HepG2 (cell line): Measurements from ENCODE around the gene DTNB. TPM values are rescaled to one million over a fixed set of nuclear protein-coding genes. Genes with fewer than 3 reads are reported as not detected.

Experiments
- JDP2 ChIP-seq: sonication (generic); formaldehyde crosslinking; IDR thresholded peaks from 2 replicates; pipeline ENCODE4 v1.8.1; 2022; ENCODE audit warnings: missing genetic modification reagents, borderline replicate concordance
- MATR3 ChIP-seq: sonication (generic); formaldehyde crosslinking; IDR thresholded peaks from 2 replicates; pipeline ENCODE4 v1.4.0; 2020; ENCODE audit warnings: missing genetic modification reagents
- SOX13 ChIP-seq, 3 experiments: fragments of 450-650 bp in 1 of 3; sonication (generic) in 1 of 3; formaldehyde crosslinking in 1 of 3; IDR thresholded peaks in 2 of 3; conservative IDR thresholded peaks in 1 of 3; 2 replicates each; pipeline versions ENCODE4 v1.5.0 to v1.6.1; 2016 to 2020; ENCODE audit warnings: antibody characterized with exemption in 1 of 3, mild to moderate bottlenecking in 1 of 3, missing compliant biosample characterization in 1 of 3, missing genetic modification reagents in 1 of 3, moderate library complexity in 1 of 3
- TGIF2 ChIP-seq: IDR thresholded peaks from 2 replicates; pipeline ENCODE4 v1.6.1; 2016; ENCODE audit warnings: control low read depth, missing compliant biosample characterization
- ZFP90 ChIP-seq: sonication (generic); formaldehyde crosslinking; IDR thresholded peaks from 2 replicates; pipeline ENCODE4 v1.8.0; 2022; ENCODE audit warnings: missing genetic modification reagents, mild to moderate bottlenecking, inconsistent platforms, borderline replicate concordance
- ZNF143 ChIP-seq: sonication (generic); formaldehyde crosslinking; IDR thresholded peaks from 2 replicates; pipeline ENCODE4 v1.4.0; 2020; ENCODE audit warnings: missing genetic modification reagents
- ZNF484 ChIP-seq: sonication (generic); formaldehyde crosslinking; IDR thresholded peaks from 2 replicates; pipeline ENCODE4 v1.5.1; 2020; ENCODE audit warnings: mild to moderate bottlenecking, low read depth, missing genetic modification reagents, borderline replicate concordance
- ZNF605 ChIP-seq: sonication (generic); formaldehyde crosslinking; IDR thresholded peaks from 2 replicates; pipeline ENCODE4 v1.8.0; 2022; ENCODE audit warnings: mild to moderate bottlenecking, missing genetic modification reagents
- ZNF615 ChIP-seq: sonication (generic); formaldehyde crosslinking; IDR thresholded peaks from 2 replicates; pipeline ENCODE4 v1.5.0; 2020; ENCODE audit warnings: mild to moderate bottlenecking, missing genetic modification reagents, borderline replicate concordance
- ZNF841 ChIP-seq: sonication (generic); formaldehyde crosslinking; IDR thresholded peaks from 2 replicates; pipeline ENCODE4 v1.8.1; 2023; ENCODE audit warnings: missing genetic modification reagents, borderline replicate concordance
- polyA plus RNA-seq, 8 experiments: library from polyadenylated mRNA; depleted of rRNA in 3 of 8; stranded (reverse) in 7 of 8; unstranded in 1 of 8; fragments of >200 nt; fragmentation: Illumina TruSeq in 4 of 8; extraction: Trizol in 4 of 8; gene quantifications; 2 replicates each; pipeline versions ENCODE4 v1.2.1 to v1.2.3, GENCODE V29; 2011 to 2016; ENCODE audit warnings: low read depth in 4 of 8, missing spikeins in 1 of 8, mixed read lengths in 1 of 8; ENCODE audit not compliant: insufficient read depth in 1 of 8
- total RNA-seq, 5 experiments: library from RNA; depleted of rRNA; stranded (reverse); fragments of >200 nt; fragmentation: Illumina TruSeq; extraction: Trizol; gene quantifications; 2 replicates each; pipeline ENCODE4 v1.2.3, GENCODE V29; 2016; ENCODE audit warnings: low read depth in 1 of 5
- TF ChIP-seq, protein P1 (sequence below): IDR thresholded peaks from 2 replicates; pipeline ENCODE4 v1.6.1; 2016; ENCODE audit warnings: control low read depth
- TF ChIP-seq, protein P2 (sequence below): sonication (generic); formaldehyde crosslinking; IDR thresholded peaks from 2 replicates; pipeline ENCODE4 v1.9.0; 2022; ENCODE audit warnings: missing genetic modification reagents, mild to moderate bottlenecking, borderline replicate concordance
- TF ChIP-seq, protein P3 (sequence below): sonication (generic); formaldehyde crosslinking; IDR thresholded peaks from 2 replicates; pipeline ENCODE4 v1.4.0; 2020; ENCODE audit warnings: missing genetic modification reagents, borderline replicate concordance
- TF ChIP-seq, protein P4 (sequence below): sonication (generic); formaldehyde crosslinking; IDR thresholded peaks from 2 replicates; pipeline ENCODE4 v1.4.0; 2020; ENCODE audit warnings: missing genetic modification reagents; ENCODE audit errors: not compliant biosample characterization
- TF ChIP-seq, protein P5 (sequence below): sonication (generic); formaldehyde crosslinking; IDR thresholded peaks from 2 replicates; pipeline ENCODE4 v1.9.0; 2022; ENCODE audit warnings: low read depth, missing genetic modification reagents
- TF ChIP-seq, protein P6 (sequence below): sonication (generic); formaldehyde crosslinking; IDR thresholded peaks from 2 replicates; pipeline ENCODE4 v1.4.0; 2020; ENCODE audit warnings: missing genetic modification reagents, borderline replicate concordance

The DTNB gene
- total and polyA plus RNA-seq, 2 of the 13 experiments (the other 11 are each of a cell fraction or from before 2014, with no cell fraction given): 14.4 to 23.9 TPM

DNA sequence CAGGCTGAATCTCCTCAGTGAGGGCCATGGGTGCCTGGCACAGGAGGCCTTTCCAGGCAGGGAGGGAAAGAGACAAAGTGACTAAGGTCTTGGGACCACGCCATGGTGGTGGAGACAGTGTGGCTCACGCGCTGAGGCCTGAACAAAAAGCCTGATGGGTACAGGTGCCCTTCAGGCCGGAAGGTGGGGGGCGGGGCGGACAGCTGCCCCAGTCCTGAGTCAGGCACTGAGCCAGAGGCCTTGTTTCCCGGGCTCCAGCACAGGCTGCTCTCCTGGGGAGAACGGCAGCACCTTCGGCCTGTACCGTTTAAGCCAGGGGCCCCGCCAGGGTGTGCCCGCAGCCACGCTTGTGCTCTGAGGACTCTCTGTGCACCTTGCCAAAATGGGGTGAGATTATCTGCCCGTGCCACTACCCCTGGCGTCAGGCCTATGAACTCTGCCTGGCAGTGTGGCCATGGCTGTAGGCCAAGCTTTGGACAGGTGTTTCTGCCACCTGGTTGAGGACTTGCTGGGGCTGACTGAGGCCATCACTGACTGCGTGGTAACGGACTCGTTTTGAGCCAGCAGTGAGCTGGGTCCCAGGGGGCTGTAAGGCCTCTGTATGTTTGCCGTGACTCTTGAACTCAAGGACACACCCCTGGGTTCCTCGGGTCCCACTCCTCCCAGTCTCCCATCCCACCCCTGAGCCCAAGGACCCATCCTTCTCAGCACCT lies 300.0 kb downstream of the DTNB start (continued):
- TF ChIP-seq, protein P1, sequence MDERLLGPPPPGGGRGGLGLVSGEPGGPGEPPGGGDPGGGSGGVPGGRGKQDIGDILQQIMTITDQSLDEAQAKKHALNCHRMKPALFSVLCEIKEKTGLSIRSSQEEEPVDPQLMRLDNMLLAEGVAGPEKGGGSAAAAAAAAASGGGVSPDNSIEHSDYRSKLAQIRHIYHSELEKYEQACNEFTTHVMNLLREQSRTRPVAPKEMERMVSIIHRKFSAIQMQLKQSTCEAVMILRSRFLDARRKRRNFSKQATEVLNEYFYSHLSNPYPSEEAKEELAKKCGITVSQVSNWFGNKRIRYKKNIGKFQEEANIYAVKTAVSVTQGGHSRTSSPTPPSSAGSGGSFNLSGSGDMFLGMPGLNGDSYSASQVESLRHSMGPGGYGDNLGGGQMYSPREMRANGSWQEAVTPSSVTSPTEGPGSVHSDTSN (CRISPR knock-in tag): no peak
- peak; percentile 33; the same call in 1 of the 2 replicates for TF ChIP-seq ZNF143 (CRISPR knock-in tag)
- no peak for TF ChIP-seq MATR3
- TF ChIP-seq SOX13 (IDR thresholded peaks at IDR 0.05): no peak
- TF ChIP-seq SOX13 (CRISPR knock-in tag; conservative IDR thresholded peaks at IDR 0.05 in 1 of 2, IDR thresholded peaks at IDR 0.05 in 1 of 2): no peak
- TF ChIP-seq, protein P2, sequence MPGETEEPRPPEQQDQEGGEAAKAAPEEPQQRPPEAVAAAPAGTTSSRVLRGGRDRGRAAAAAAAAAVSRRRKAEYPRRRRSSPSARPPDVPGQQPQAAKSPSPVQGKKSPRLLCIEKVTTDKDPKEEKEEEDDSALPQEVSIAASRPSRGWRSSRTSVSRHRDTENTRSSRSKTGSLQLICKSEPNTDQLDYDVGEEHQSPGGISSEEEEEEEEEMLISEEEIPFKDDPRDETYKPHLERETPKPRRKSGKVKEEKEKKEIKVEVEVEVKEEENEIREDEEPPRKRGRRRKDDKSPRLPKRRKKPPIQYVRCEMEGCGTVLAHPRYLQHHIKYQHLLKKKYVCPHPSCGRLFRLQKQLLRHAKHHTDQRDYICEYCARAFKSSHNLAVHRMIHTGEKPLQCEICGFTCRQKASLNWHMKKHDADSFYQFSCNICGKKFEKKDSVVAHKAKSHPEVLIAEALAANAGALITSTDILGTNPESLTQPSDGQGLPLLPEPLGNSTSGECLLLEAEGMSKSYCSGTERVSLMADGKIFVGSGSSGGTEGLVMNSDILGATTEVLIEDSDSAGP (CRISPR knock-in tag): peak; percentile 54; the same call in 1 of the 2 replicates
- TF ChIP-seq, protein P3, sequence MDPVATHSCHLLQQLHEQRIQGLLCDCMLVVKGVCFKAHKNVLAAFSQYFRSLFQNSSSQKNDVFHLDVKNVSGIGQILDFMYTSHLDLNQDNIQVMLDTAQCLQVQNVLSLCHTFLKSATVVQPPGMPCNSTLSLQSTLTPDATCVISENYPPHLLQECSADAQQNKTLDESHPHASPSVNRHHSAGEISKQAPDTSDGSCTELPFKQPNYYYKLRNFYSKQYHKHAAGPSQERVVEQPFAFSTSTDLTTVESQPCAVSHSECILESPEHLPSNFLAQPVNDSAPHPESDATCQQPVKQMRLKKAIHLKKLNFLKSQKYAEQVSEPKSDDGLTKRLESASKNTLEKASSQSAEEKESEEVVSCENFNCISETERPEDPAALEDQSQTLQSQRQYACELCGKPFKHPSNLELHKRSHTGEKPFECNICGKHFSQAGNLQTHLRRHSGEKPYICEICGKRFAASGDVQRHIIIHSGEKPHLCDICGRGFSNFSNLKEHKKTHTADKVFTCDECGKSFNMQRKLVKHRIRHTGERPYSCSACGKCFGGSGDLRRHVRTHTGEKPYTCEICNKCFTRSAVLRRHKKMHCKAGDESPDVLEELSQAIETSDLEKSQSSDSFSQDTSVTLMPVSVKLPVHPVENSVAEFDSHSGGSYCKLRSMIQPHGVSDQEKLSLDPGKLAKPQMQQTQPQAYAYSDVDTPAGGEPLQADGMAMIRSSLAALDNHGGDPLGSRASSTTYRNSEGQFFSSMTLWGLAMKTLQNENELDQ: no peak
- no peak for TF ChIP-seq ZNF484
- no peak for TF ChIP-seq ZFP90 (CRISPR knock-in tag)
- no peak for TF ChIP-seq ZNF841
- TF ChIP-seq, protein P4, sequence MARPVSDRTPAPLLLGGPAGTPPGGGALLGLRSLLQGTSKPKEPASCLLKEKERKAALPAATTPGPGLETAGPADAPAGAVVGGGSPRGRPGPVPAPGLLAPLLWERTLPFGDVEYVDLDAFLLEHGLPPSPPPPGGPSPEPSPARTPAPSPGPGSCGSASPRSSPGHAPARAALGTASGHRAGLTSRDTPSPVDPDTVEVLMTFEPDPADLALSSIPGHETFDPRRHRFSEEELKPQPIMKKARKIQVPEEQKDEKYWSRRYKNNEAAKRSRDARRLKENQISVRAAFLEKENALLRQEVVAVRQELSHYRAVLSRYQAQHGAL (CRISPR knock-in tag): no peak
- TF ChIP-seq, protein P5, sequence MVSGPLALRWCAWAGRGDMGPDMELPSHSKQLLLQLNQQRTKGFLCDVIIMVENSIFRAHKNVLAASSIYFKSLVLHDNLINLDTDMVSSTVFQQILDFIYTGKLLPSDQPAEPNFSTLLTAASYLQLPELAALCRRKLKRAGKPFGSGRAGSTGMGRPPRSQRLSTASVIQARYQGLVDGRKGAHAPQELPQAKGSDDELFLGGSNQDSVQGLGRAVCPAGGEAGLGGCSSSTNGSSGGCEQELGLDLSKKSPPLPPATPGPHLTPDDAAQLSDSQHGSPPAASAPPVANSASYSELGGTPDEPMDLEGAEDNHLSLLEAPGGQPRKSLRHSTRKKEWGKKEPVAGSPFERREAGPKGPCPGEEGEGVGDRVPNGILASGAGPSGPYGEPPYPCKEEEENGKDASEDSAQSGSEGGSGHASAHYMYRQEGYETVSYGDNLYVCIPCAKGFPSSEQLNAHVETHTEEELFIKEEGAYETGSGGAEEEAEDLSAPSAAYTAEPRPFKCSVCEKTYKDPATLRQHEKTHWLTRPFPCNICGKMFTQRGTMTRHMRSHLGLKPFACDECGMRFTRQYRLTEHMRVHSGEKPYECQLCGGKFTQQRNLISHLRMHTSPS (CRISPR knock-in tag): no peak
- TF ChIP-seq ZNF615: no peak
- TF ChIP-seq, protein P6, sequence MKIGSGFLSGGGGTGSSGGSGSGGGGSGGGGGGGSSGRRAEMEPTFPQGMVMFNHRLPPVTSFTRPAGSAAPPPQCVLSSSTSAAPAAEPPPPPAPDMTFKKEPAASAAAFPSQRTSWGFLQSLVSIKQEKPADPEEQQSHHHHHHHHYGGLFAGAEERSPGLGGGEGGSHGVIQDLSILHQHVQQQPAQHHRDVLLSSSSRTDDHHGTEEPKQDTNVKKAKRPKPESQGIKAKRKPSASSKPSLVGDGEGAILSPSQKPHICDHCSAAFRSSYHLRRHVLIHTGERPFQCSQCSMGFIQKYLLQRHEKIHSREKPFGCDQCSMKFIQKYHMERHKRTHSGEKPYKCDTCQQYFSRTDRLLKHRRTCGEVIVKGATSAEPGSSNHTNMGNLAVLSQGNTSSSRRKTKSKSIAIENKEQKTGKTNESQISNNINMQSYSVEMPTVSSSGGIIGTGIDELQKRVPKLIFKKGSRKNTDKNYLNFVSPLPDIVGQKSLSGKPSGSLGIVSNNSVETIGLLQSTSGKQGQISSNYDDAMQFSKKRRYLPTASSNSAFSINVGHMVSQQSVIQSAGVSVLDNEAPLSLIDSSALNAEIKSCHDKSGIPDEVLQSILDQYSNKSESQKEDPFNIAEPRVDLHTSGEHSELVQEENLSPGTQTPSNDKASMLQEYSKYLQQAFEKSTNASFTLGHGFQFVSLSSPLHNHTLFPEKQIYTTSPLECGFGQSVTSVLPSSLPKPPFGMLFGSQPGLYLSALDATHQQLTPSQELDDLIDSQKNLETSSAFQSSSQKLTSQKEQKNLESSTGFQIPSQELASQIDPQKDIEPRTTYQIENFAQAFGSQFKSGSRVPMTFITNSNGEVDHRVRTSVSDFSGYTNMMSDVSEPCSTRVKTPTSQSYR (CRISPR knock-in tag): no peak
- no peak for TF ChIP-seq ZNF605 (CRISPR knock-in tag)
- TF ChIP-seq JDP2 (CRISPR knock-in tag): no peak
- TF ChIP-seq TGIF2: no peak
